Right lobe of liver (tissue), 4 donors: Measurements from ENCODE around the gene G3BP1.

Experiments
- POLR2A ChIP-seq: fragments of 450-650 bp; IDR thresholded peaks from one replicate; pipeline ENCODE4 v1.6.1; 2017; ENCODE audit warnings: antibody characterized with exemption, mild to moderate bottlenecking
- TF ChIP-seq, protein P1 (sequence below), 4 donors: fragments of 200-600 bp in 3 of 4; fragments of 450-650 bp in 1 of 4; IDR thresholded peaks; one replicate each; pipeline versions ENCODE4 v1.5.1 to v1.8.0; 2016 to 2022; ENCODE audit warnings: antibody characterized with exemption in 4 of 4, mild to moderate bottlenecking in 2 of 4
- donor health status: DM: no; HTN: no; CAD: no.
- donor health status: DM: no; HTN: no; CAD: no.
- donor health status: DM: no; HTN: yes; CAD: no.

DNA sequence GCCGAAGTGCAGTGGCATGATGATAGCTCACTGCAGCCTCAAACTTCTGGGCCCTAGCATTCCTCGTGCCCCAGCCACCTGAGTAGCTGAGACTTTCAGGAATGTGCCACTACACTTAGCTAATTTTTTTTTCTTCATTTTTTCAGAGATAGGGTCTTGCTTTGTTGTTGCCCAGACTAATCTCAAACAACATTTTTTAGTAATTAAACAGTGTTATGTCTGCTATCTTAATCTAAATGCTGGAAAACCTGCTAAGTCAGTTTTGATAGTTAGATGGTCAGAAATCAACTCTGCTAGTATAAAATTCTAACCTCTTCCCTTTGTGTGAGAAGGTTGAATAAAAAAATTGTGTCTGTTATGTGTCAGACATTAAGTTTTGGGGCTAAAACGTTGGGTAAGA lies 12.4 kb downstream of the G3BP1 start:
- TF ChIP-seq, protein P1, sequence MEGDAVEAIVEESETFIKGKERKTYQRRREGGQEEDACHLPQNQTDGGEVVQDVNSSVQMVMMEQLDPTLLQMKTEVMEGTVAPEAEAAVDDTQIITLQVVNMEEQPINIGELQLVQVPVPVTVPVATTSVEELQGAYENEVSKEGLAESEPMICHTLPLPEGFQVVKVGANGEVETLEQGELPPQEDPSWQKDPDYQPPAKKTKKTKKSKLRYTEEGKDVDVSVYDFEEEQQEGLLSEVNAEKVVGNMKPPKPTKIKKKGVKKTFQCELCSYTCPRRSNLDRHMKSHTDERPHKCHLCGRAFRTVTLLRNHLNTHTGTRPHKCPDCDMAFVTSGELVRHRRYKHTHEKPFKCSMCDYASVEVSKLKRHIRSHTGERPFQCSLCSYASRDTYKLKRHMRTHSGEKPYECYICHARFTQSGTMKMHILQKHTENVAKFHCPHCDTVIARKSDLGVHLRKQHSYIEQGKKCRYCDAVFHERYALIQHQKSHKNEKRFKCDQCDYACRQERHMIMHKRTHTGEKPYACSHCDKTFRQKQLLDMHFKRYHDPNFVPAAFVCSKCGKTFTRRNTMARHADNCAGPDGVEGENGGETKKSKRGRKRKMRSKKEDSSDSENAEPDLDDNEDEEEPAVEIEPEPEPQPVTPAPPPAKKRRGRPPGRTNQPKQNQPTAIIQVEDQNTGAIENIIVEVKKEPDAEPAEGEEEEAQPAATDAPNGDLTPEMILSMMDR (IDR thresholded peaks at IDR 0.05), result no peak
- TF ChIP-seq POLR2A, result no peak
